GM10248 (cell line): ENCODE measurements around the gene LRSAM1.

Experiments
- CTCF ChIA-PET: fragments of 300-600 bp; sonication (Branson Sonifier 250); formaldehyde crosslinking; extraction: SDS; loops from one replicate; lab custom pipeline; 2021; ENCODE audit warnings: antibody characterized with exemption; lab: Yijun Ruan, JAX
- POLR2A ChIA-PET: fragments of 350-650 bp; sonication (Branson Sonifier 250); formaldehyde crosslinking; extraction: SDS; loops from one replicate; lab custom pipeline; 2020; ENCODE audit warnings: antibody characterized with exemption; lab: Yijun Ruan, JAX
- DNase-seq: peaks from one replicate; pipeline ENCODE4 v3.0.0; 2012; ENCODE audit errors: extremely low spot score
- CTCF ChIP-seq: IDR thresholded peaks from 2 replicates; pipeline ENCODE4 v1.5.1; 2012; ENCODE audit warnings: mild to moderate bottlenecking, low read depth; ENCODE audit errors: extremely low read depth, missing control alignments, control extremely low read depth

LRSAM1 gene

GRCh38 chr9:127541176-127541575, 89.9 kb downstream of the LRSAM1 start:
- no peak for TF ChIP-seq CTCF
- CTCF ChIA-PET = interaction anchor here (1.7 kb wide), 1 partner anchor 12 kb away, joined by 5 read pairs; no protein-coding TSS in a partner anchor
- POLR2A ChIA-PET = no interaction called here

GRCh38 chr9:127541865-127542264, 90.6 kb downstream of the LRSAM1 start:
- no peak for DNase-seq
- ChIA-PET POLR2A (no interaction called here), CTCF (interaction anchor here (1.7 kb wide), 1 partner anchor 13 kb away, joined by 5 read pairs; no protein-coding TSS in a partner anchor)
- TF ChIP-seq CTCF = no peak

More at GRCh38 chr9:127541176-127541575, 89.9 kb downstream of the LRSAM1 start:
- no peak for DNase-seq

- TF ChIP-seq CTCF = no peak
- CTCF ChIA-PET = no interaction called here
- POLR2A ChIA-PET = no interaction called here
- no peak for DNase-seq
These were observed 91.9 kb downstream of the LRSAM1 start for GRCh38 chr9:127543221-127543620.

- POLR2A ChIA-PET = no interaction called here
- CTCF ChIA-PET = no interaction called here
- no peak for TF ChIP-seq CTCF
- DNase-seq = no peak
These were observed 92.7 kb downstream of the LRSAM1 start for GRCh38 chr9:127543973-127544533.

GRCh38 chr9:127545196-127546124, 94.2 kb downstream of the LRSAM1 start:
- ChIA-PET CTCF (no interaction called here), POLR2A (no interaction called here)
- TF ChIP-seq CTCF = no peak
- DNase-seq = peak; percentile 48

GRCh38 chr9:127546125-127546832, 95.0 kb downstream of the LRSAM1 start:
- CTCF ChIA-PET = no interaction called here
- POLR2A ChIA-PET = no interaction called here
- DNase-seq = no peak
- no peak for TF ChIP-seq CTCF
